Left colon (tissue), 2 donors: ENCODE data around the gene FLOT1. TPM values are rescaled to one million over a fixed set of nuclear protein-coding genes. Genes with fewer than 3 reads are reported as not detected.

Experiments
- total RNA-seq, 2 donors: library from RNA; stranded (reverse); fragmentation: NEBNext Ultra II Directional; extraction: Animal tissue kit (Norgen Biotek cat#: 25700); gene quantifications; one replicate each; pipeline ENCODE4 v1.2.1, GENCODE V29; 2021
- donor health status: DM: no; HTN: no; CAD: no.
- donor health status: DM: yes; HTN: yes; CAD: no.

The FLOT1 gene
- total RNA-seq, 2 donors from 2014 or later = 130 to 137 TPM

Other genes with a start within 250 kb of the FLOT1 start
- gene GNL1, start 186.2 kb downstream of the FLOT1 start, total RNA-seq = 10 to 100 TPM; 42.6 to 43.8 TPM
- 1 to 10 TPM; 4.2 to 4.7 TPM for gene PRR3, start 185.4 kb downstream of the FLOT1 start, total RNA-seq
- 10 to 100 TPM; 41.7 to 52.0 TPM for gene ABCF1, start 171.2 kb downstream of the FLOT1 start, total RNA-seq
- 10 to 100 TPM; 73.6 to 74.8 TPM for gene PPP1R10, start 125.4 kb downstream of the FLOT1 start, total RNA-seq
- 10 to 100 TPM; 55.7 to 60.6 TPM for gene MRPS18B, start 124.8 kb downstream of the FLOT1 start, total RNA-seq
- 10 to 100 TPM; 11.3 to 13.1 TPM for gene ATAT1, start 115.8 kb downstream of the FLOT1 start, total RNA-seq
- 100 to 1,000 TPM in 1 of 2 donors, 10 to 100 TPM in 1; 78.9 to 101 TPM for gene C6orf136, start 95.6 kb downstream of the FLOT1 start, total RNA-seq
- gene DHX16, start 69.7 kb downstream of the FLOT1 start, total RNA-seq = 10 to 100 TPM; 27.8 to 34.8 TPM
- gene PPP1R18, start 56.0 kb downstream of the FLOT1 start, total RNA-seq = 10 to 100 TPM in 1 of 2 donors, 1 to 10 TPM in 1; 6.3 to 16.7 TPM
- gene NRM, start 51.7 kb downstream of the FLOT1 start, total RNA-seq = 1 to 10 TPM; 4.6 to 5.4 TPM
- 10 to 100 TPM; 11.1 to 16.3 TPM for gene MDC1, start 25.4 kb downstream of the FLOT1 start, total RNA-seq
- 100 to 1,000 TPM; 149 to 195 TPM for gene TUBB, start 22.3 kb downstream of the FLOT1 start, total RNA-seq
- 100 to 1,000 TPM in 1 of 2 donors, 10 to 100 TPM in 1; 70.9 to 169 TPM for gene IER3, start 1.9 kb upstream of the FLOT1 start, total RNA-seq
- gene DDR1, start 141.8 kb upstream of the FLOT1 start, total RNA-seq = 100 to 1,000 TPM; 297 to 333 TPM
- gene GTF2H4, start 165.5 kb upstream of the FLOT1 start, total RNA-seq = 10 to 100 TPM; 18.3 to 34.4 TPM
- 10 to 100 TPM; 17.7 to 34.8 TPM for gene VARS2, start 171.6 kb upstream of the FLOT1 start, total RNA-seq
- not detected for gene SFTA2, start 189.5 kb upstream of the FLOT1 start, total RNA-seq
- not detected for gene MUCL3, start 198.3 kb upstream of the FLOT1 start, total RNA-seq
- gene MUC21, start 241.0 kb upstream of the FLOT1 start, total RNA-seq = not detected